HG02970 (cell line): ENCODE results near the gene ADA.
"Not testable (repeated sequence)": the region's sequence is repeated elsewhere in the genome, so short reads cannot be mapped to it uniquely, and the experiment has no call there.

Source experiments
- ATAC-seq: cut with Tn5 transposase; IDR thresholded peaks from one replicate; pipeline ENCODE4 v1.9.1; 2021; ENCODE audit warnings: mild to moderate bottlenecking, moderate library complexity, moderate number of reproducible peaks; ENCODE audit not compliant: unreplicated experiment, low FRiP score

Gene ADA

GRCh38 chr20:44681796-44682566 lies 30.5 kb upstream of the ADA start:
- ATAC-seq = no peak

- ATAC-seq = no peak
Observed at GRCh38 chr20:44678990-44679611, 27.6 kb upstream of the ADA start.

- ATAC-seq = no peak
Observed at GRCh38 chr20:44678242-44678641, 26.7 kb upstream of the ADA start.

GRCh38 chr20:44672318-44672902 lies 20.9 kb upstream of the ADA start:
- not testable (repeated sequence) for ATAC-seq

GRCh38 chr20:44671541-44671940 lies 20.0 kb upstream of the ADA start:
- ATAC-seq = not testable (repeated sequence)

GRCh38 chr20:44670851-44671250 lies 19.4 kb upstream of the ADA start:
- not testable (repeated sequence) for ATAC-seq

- no peak for ATAC-seq
Observed at GRCh38 chr20:44666066-44666465, 14.6 kb upstream of the ADA start.

GRCh38 chr20:44664131-44664530 lies 12.6 kb upstream of the ADA start:
- no peak for ATAC-seq

- no peak for ATAC-seq
Observed at GRCh38 chr20:44662261-44662660, 10.8 kb upstream of the ADA start.

- ATAC-seq = no peak
Observed at GRCh38 chr20:44660581-44660980, 9.1 kb upstream of the ADA start.

GRCh38 chr20:44659931-44660330 lies 8.4 kb upstream of the ADA start:
- no peak for ATAC-seq

GRCh38 chr20:44658810-44659209 lies 7.3 kb upstream of the ADA start:
- ATAC-seq = no peak

GRCh38 chr20:44657875-44658274 lies 6.4 kb upstream of the ADA start:
- ATAC-seq = no peak

GRCh38 chr20:44656448-44656847 lies 4.9 kb upstream of the ADA start:
- no peak for ATAC-seq

GRCh38 chr20:44654210-44654609 lies 2.7 kb upstream of the ADA start:
- not testable (repeated sequence) for ATAC-seq

GRCh38 chr20:44653546-44653945 lies 2.0 kb upstream of the ADA start:
- ATAC-seq = no peak

- ATAC-seq = no peak
Observed at GRCh38 chr20:44651434-44651683, 140 bp downstream of the ADA start.

GRCh38 chr20:44650771-44651433 lies 597 bp downstream of the ADA start:
- no peak for ATAC-seq

- ATAC-seq = no peak
Observed at GRCh38 chr20:44649976-44650375, 1.5 kb downstream of the ADA start.

GRCh38 chr20:44649126-44649525 lies 2.4 kb downstream of the ADA start:
- no peak for ATAC-seq

GRCh38 chr20:44648579-44648978 lies 2.9 kb downstream of the ADA start:
- no peak for ATAC-seq

- ATAC-seq = no peak
Observed at GRCh38 chr20:44648068-44648467, 3.4 kb downstream of the ADA start.
